WTC11 (cell line): ENCODE data around the gene PABPN1L. TPM values are rescaled to one million over a fixed set of nuclear protein-coding genes. Genes with fewer than 3 reads are reported as not detected.

Experiments
- ATAC-seq: fragments of 200-7000 bp; cut with Tn5 transposase; 2 replicates; pipeline ENCODE4 v1.10.0; 2021; ENCODE audit warnings: mild to moderate bottlenecking, moderate library complexity
- CTCF ChIA-PET: fragments of 300-600 bp; sonication (Branson Sonifier 250); formaldehyde crosslinking; loops from one replicate; lab custom pipeline; 2021; ENCODE audit warnings: antibody characterized with exemption; lab: Charles Lee
- POLR2A ChIA-PET: fragments of 350-600 bp; sonication (Branson Sonifier 250); formaldehyde crosslinking; loops from one replicate; lab custom pipeline; 2021; ENCODE audit warnings: antibody characterized with exemption; lab: Charles Lee
- DNase-seq: peaks from one replicate; pipeline ENCODE4 v3.0.0; 2021; ENCODE audit warnings: low spot score
- H3K27ac Mint-ChIP-seq: 2 replicates; pipeline ENCODE4 v1.8.0; 2021; ENCODE audit warnings: mixed read lengths
- H3K27me3 Mint-ChIP-seq: 2 replicates; pipeline ENCODE4 v1.8.0; 2021; ENCODE audit warnings: low read depth, mild to moderate bottlenecking, moderate library complexity, mixed read lengths
- H3K36me3 Mint-ChIP-seq: 2 replicates; pipeline ENCODE4 v1.8.0; 2021; ENCODE audit warnings: mixed read lengths
- H3K4me1 Mint-ChIP-seq: 2 replicates; pipeline ENCODE4 v1.8.0; 2022; ENCODE audit warnings: mixed read lengths
- H3K4me3 Mint-ChIP-seq: 2 replicates; pipeline ENCODE4 v1.8.0; 2021; ENCODE audit warnings: mild to moderate bottlenecking, moderate library complexity, mixed read lengths
- H3K9me3 Mint-ChIP-seq: 2 replicates; pipeline ENCODE4 v1.8.0; 2021; ENCODE audit warnings: mixed read lengths
- CREM ChIP-seq: sonication (generic); formaldehyde crosslinking; IDR thresholded peaks from 2 replicates; pipeline ENCODE4 v1.8.1; 2022; ENCODE audit warnings: mild to moderate bottlenecking, missing genetic modification reagents, moderate library complexity
- ERG ChIP-seq: fragments of 250-450 bp; sonication (Bioruptor Pico); IDR thresholded peaks from 2 replicates; pipeline ENCODE4 v1.8.0; 2021; ENCODE audit warnings: mild to moderate bottlenecking
- ETV6 ChIP-seq: sonication (generic); formaldehyde crosslinking; IDR thresholded peaks from 2 replicates; pipeline ENCODE4 v1.8.1; 2022; ENCODE audit warnings: mild to moderate bottlenecking, missing genetic modification reagents
- JAZF1 ChIP-seq: fragments of 250-450 bp; sonication (Bioruptor Pico); IDR thresholded peaks from 2 replicates; pipeline ENCODE4 v1.9.0; 2021; ENCODE audit warnings: moderate library complexity, mild to moderate bottlenecking, inconsistent platforms
- MXD4 ChIP-seq: fragments of 250-450 bp; sonication (Bioruptor Pico); IDR thresholded peaks from 2 replicates; pipeline ENCODE4 v1.8.0; 2021; ENCODE audit warnings: mild to moderate bottlenecking, moderate library complexity, borderline replicate concordance
- NFATC4 ChIP-seq: fragments of 250-450 bp; sonication (Bioruptor Pico); IDR thresholded peaks from 2 replicates; pipeline ENCODE4 v1.9.0; 2021; ENCODE audit warnings: mild to moderate bottlenecking
- NFE2L1 ChIP-seq: sonication (generic); formaldehyde crosslinking; IDR thresholded peaks from 2 replicates; pipeline ENCODE4 v1.8.1; 2023; ENCODE audit warnings: missing genetic modification reagents
- PRRX2 ChIP-seq: fragments of 250-450 bp; sonication (Bioruptor Pico); IDR thresholded peaks from 2 replicates; pipeline ENCODE4 v1.8.0; 2021; ENCODE audit warnings: mild to moderate bottlenecking
- STAT6 ChIP-seq: sonication (generic); formaldehyde crosslinking; conservative IDR thresholded peaks from 2 replicates; pipeline ENCODE4 v1.8.1; 2023; ENCODE audit warnings: mild to moderate bottlenecking, low read depth, missing genetic modification reagents, moderate library complexity
- TEAD1 ChIP-seq: sonication (generic); formaldehyde crosslinking; IDR thresholded peaks from 2 replicates; pipeline ENCODE4 v1.8.0; 2022; ENCODE audit warnings: mild to moderate bottlenecking, missing genetic modification reagents
- USF2 ChIP-seq: sonication (generic); formaldehyde crosslinking; IDR thresholded peaks from 2 replicates; pipeline ENCODE4 v1.8.1; 2023; ENCODE audit warnings: mild to moderate bottlenecking, missing genetic modification reagents, moderate library complexity
- total RNA-seq: library from RNA; stranded (reverse); gene quantifications from 3 replicates; pipeline ENCODE4 v1.2.3, GENCODE V29; 2021
- TF ChIP-seq, protein P1 (sequence below): sonication (generic); formaldehyde crosslinking; IDR thresholded peaks from 2 replicates; pipeline ENCODE4 v1.8.0; 2023; ENCODE audit warnings: mild to moderate bottlenecking, missing genetic modification reagents
- TF ChIP-seq, protein P2 (sequence below): fragments of 250-450 bp; sonication (Bioruptor Pico); IDR thresholded peaks from 2 replicates; pipeline ENCODE4 v1.9.0; 2021; ENCODE audit warnings: mild to moderate bottlenecking
- TF ChIP-seq, protein P3 (sequence below): sonication (generic); formaldehyde crosslinking; IDR thresholded peaks from 2 replicates; pipeline ENCODE4 v1.8.1; 2023; ENCODE audit warnings: mild to moderate bottlenecking, missing genetic modification reagents, moderate library complexity

Gene PABPN1L
- total RNA-seq, 1 experiment from 2014 or later: not detected

DNA sequence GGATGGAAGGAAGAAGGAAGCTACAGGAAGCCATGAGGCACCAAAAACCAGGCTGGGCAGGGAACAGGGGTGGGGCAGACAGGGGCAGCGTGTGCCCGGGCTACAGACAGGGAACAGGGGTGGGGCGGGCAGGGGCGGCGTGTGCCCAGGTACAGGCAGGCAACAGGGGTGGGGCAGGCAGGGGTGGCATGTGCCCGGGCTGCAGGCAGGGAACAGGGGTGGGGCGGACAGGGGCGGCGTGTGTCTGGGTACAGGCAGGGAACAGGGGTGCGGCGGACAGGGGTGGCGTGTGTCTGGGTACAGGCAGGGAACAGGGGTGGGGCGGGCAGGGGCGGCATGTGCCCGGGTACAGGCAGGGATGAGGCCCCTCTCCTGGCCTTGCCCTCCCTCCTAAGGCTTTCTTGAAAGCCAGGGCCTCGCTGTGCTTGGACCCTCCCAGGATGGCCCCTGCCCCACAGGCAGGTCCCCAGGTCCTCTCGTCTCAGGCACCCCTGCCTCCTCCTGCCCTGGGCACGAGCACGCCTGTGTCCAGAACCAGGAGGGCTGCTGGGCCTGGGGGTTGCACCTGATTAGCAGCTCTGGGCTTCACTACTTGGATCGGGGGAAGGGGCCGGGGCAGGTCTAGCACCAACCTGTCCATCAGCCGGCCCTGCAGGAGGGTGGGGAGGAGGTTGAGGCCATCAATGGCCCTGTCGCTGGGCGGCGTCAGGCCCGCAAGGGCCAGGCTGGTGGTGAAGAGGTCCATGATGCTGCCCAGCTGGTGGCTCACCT, 40.2 kb downstream of the PABPN1L start (continued):
- TF ChIP-seq STAT6: no peak

DNA sequence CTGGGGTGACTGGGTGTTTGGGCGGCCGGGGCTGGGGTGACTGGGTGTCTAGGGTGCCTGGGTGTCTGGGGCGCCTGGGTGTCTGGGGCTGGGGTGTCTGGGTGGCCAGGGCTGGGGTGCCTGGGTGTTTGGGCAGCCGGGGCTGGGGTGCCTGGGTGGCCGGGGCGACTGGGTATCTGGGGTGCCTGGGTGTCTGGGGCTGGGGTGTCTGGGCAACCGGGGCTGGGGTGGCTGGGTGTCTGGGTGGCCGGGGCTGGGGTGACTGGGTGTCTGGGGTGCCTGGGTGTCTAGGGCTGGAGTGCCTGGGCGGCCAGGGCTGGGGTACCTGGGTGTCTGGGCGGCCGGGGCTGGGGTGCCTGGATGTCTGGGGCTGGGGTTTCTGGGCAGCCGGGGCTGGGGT, 41.3 kb downstream of the PABPN1L start:
- no peaks in the 10 kb centered on the region for H3K4me1 Mint-ChIP-seq
- ATAC-seq: no peak
- CTCF ChIA-PET: no interaction called here

More for the DNA sequence above, 41.3 kb downstream of the PABPN1L start:
- no peaks in the 10 kb centered on the region for H3K36me3 Mint-ChIP-seq
- POLR2A ChIA-PET: no interaction called here
- H3K27me3 Mint-ChIP-seq: no peaks in the 10 kb centered on the region
- no peak overlapping the region for H3K27ac Mint-ChIP-seq
- H3K9me3 Mint-ChIP-seq: no peaks in the 10 kb centered on the region
- DNase-seq: no peak
- TF ChIP-seq TEAD1 (no peak), JAZF1 (CRISPR knock-in tag) (no peak), NFATC4 (CRISPR knock-in tag) (no peak), NFE2L1 (CRISPR knock-in tag) (no peak), MXD4 (CRISPR knock-in tag) (no peak), ETV6 (CRISPR knock-in tag) (no peak), PRRX2 (CRISPR knock-in tag) (no peak), USF2 (no peak), ERG (no peak), CREM (CRISPR knock-in tag) (no peak)
- TF ChIP-seq, protein P1, sequence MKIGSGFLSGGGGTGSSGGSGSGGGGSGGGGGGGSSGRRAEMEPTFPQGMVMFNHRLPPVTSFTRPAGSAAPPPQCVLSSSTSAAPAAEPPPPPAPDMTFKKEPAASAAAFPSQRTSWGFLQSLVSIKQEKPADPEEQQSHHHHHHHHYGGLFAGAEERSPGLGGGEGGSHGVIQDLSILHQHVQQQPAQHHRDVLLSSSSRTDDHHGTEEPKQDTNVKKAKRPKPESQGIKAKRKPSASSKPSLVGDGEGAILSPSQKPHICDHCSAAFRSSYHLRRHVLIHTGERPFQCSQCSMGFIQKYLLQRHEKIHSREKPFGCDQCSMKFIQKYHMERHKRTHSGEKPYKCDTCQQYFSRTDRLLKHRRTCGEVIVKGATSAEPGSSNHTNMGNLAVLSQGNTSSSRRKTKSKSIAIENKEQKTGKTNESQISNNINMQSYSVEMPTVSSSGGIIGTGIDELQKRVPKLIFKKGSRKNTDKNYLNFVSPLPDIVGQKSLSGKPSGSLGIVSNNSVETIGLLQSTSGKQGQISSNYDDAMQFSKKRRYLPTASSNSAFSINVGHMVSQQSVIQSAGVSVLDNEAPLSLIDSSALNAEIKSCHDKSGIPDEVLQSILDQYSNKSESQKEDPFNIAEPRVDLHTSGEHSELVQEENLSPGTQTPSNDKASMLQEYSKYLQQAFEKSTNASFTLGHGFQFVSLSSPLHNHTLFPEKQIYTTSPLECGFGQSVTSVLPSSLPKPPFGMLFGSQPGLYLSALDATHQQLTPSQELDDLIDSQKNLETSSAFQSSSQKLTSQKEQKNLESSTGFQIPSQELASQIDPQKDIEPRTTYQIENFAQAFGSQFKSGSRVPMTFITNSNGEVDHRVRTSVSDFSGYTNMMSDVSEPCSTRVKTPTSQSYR: no peak
- TF ChIP-seq, protein P2, sequence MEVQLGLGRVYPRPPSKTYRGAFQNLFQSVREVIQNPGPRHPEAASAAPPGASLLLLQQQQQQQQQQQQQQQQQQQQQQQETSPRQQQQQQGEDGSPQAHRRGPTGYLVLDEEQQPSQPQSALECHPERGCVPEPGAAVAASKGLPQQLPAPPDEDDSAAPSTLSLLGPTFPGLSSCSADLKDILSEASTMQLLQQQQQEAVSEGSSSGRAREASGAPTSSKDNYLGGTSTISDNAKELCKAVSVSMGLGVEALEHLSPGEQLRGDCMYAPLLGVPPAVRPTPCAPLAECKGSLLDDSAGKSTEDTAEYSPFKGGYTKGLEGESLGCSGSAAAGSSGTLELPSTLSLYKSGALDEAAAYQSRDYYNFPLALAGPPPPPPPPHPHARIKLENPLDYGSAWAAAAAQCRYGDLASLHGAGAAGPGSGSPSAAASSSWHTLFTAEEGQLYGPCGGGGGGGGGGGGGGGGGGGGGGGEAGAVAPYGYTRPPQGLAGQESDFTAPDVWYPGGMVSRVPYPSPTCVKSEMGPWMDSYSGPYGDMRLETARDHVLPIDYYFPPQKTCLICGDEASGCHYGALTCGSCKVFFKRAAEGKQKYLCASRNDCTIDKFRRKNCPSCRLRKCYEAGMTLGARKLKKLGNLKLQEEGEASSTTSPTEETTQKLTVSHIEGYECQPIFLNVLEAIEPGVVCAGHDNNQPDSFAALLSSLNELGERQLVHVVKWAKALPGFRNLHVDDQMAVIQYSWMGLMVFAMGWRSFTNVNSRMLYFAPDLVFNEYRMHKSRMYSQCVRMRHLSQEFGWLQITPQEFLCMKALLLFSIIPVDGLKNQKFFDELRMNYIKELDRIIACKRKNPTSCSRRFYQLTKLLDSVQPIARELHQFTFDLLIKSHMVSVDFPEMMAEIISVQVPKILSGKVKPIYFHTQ: no peak
- TF ChIP-seq, protein P3, sequence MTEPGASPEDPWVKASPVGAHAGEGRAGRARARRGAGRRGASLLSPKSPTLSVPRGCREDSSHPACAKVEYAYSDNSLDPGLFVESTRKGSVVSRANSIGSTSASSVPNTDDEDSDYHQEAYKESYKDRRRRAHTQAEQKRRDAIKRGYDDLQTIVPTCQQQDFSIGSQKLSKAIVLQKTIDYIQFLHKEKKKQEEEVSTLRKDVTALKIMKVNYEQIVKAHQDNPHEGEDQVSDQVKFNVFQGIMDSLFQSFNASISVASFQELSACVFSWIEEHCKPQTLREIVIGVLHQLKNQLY: no peak
- no peak overlapping the region for H3K4me3 Mint-ChIP-seq
